GM12872 (cell line): Measurements from ENCODE around the gene EPHA10.

Experiments
- TF ChIP-seq, protein P1 (sequence below): IDR thresholded peaks from 3 replicates; pipeline ENCODE4 v1.5.1; 2011; ENCODE audit warnings: low read depth, mild to moderate bottlenecking, low read length, moderate library complexity; ENCODE audit not compliant: insufficient read depth

EPHA10 gene

DNA sequence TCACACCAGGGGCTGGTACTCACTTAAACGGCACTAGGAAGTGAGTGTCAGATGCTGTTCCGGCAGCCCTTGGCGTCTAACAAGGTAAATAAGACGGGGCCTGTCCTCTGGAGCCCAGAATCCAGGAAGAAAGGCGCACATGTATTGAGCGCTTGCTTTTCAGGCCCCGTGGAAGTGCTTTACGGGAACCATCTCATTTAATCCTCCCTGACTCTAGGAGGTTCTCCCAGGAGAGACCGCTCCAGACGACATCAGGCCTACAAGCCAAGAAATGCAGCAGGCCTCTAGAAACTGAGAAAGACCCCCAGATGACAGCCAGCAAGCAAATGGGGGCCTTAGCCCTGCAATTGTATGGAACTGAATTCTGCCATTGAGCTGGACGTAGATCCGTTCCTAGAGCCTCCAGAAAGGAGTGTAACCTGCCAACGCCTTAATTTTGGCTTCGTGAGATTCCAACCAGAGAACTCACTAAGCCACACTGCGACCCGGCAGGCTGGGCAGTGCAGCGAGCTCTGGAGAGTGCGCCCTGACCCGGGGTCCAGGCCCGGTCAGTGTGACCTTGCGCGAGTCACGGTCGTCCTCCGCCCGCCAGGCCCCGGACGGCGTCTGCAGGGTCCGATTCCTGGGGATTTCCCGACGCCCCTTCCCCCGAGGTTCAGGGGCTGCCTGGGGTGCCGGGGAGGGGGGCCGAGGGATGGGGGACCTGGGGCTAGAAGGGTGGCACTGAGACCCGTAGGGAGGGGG is 28.2 kb upstream of the EPHA10 start:
- TF ChIP-seq, protein P1, sequence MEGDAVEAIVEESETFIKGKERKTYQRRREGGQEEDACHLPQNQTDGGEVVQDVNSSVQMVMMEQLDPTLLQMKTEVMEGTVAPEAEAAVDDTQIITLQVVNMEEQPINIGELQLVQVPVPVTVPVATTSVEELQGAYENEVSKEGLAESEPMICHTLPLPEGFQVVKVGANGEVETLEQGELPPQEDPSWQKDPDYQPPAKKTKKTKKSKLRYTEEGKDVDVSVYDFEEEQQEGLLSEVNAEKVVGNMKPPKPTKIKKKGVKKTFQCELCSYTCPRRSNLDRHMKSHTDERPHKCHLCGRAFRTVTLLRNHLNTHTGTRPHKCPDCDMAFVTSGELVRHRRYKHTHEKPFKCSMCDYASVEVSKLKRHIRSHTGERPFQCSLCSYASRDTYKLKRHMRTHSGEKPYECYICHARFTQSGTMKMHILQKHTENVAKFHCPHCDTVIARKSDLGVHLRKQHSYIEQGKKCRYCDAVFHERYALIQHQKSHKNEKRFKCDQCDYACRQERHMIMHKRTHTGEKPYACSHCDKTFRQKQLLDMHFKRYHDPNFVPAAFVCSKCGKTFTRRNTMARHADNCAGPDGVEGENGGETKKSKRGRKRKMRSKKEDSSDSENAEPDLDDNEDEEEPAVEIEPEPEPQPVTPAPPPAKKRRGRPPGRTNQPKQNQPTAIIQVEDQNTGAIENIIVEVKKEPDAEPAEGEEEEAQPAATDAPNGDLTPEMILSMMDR, result no peak

- TF ChIP-seq, protein P1, result no peak
These were observed 17.6 kb upstream of the EPHA10 start for GRCh38 chr1:37782491-37782890.

- TF ChIP-seq, protein P1, result no peak
These were observed 13.7 kb upstream of the EPHA10 start for GRCh38 chr1:37778654-37779053.

- TF ChIP-seq, protein P1, result no peak
These were observed 12.1 kb upstream of the EPHA10 start for GRCh38 chr1:37776946-37777516.

- TF ChIP-seq, protein P1, result no peak
These were observed 2.6 kb upstream of the EPHA10 start for GRCh38 chr1:37767488-37767887.

GRCh38 chr1:37765916-37766664 is 1.2 kb upstream of the EPHA10 start:
- TF ChIP-seq, protein P1, result peak; percentile 12; the same call in 1 of the 3 replicates

- TF ChIP-seq, protein P1, result no peak
These were observed 500 bp downstream of the EPHA10 start for GRCh38 chr1:37764414-37764825.
